Kidney epithelial cell (primary cell): Measurements from ENCODE around the gene PCDHGA4. TPM values are rescaled to one million over a fixed set of nuclear protein-coding genes. Genes with fewer than 3 reads are reported as not detected.
"Not testable (repeated sequence)": the region's sequence is repeated elsewhere in the genome, so short reads cannot be mapped to it uniquely, and the experiment has no call there.

ENCODE experiments used
- DNase-seq: peaks from one replicate; pipeline ENCODE4 v3.0.0-alpha.2; 2010; ENCODE audit warnings: low read depth
- H3K27me3 ChIP-seq: 2 replicates; pipeline ENCODE4 v1.6.0; 2011; ENCODE audit warnings: low read length; ENCODE audit not compliant: control insufficient read depth, insufficient read depth
- H3K36me3 ChIP-seq: 2 replicates; pipeline ENCODE4 v1.5.1; 2011; ENCODE audit warnings: low read length; ENCODE audit not compliant: control insufficient read depth, insufficient read depth
- H3K4me3 ChIP-seq: 2 replicates; pipeline ENCODE4 v1.5.1; 2011; ENCODE audit warnings: low read depth, mild to moderate bottlenecking, control low read depth, low read length
- CTCF ChIP-seq: IDR thresholded peaks from 2 replicates; pipeline ENCODE4 v1.5.1; 2011; ENCODE audit warnings: mild to moderate bottlenecking, moderate library complexity, low read length, control low read depth, inconsistent platforms; ENCODE audit not compliant: insufficient read depth, poor library complexity, severe bottlenecking
- total RNA-seq: library from RNA; depleted of rRNA; stranded (reverse); fragments of >200 nt; gene quantifications from 2 replicates; pipeline ENCODE4 v1.2.3, GENCODE V29; 2015

The PCDHGA4 gene
- total RNA-seq, 1 donor from 2014 or later, result 3.6 TPM

GRCh38 chr5:141338538-141339306 is 16.1 kb upstream of the PCDHGA4 start, which contains the start of gene PCDHGA2:
PCDHGA2 (plus strand) TSS chr5:141338760.
- peak; percentile 51 for TF ChIP-seq CTCF
- no peaks in the 10 kb centered on the region for H3K36me3 ChIP-seq
- H3K4me3 ChIP-seq, result peak within 1 kb of the TSS; percentile 24
- DNase-seq, result no peak
- peaks cover 16% of the 10 kb centered on the region for H3K27me3 ChIP-seq

GRCh38 chr5:141340781-141341354 is 14.0 kb upstream of the PCDHGA4 start:
- H3K27me3 ChIP-seq, result peaks cover 18% of the 10 kb centered on the region
- DNase-seq, H3K36me3 ChIP-seq, H3K4me3 ChIP-seq: not testable (repeated sequence)

- Histone ChIP-seq H3K36me3 (no peaks in the 10 kb centered on the region), H3K4me3 (no peak overlapping the region), H3K27me3 (peaks cover 18% of the 10 kb centered on the region)
- no peak for DNase-seq
- no peak for TF ChIP-seq CTCF
Observed at GRCh38 chr5:141342773-141343172, 12.0 kb upstream of the PCDHGA4 start.

GRCh38 chr5:141343242-141343952 is 11.4 kb upstream of the PCDHGA4 start, which contains the start of gene PCDHGA3:
PCDHGA3 (plus strand) TSS chr5:141343829; CDS start chr5:141344034, 205 bp downstream.
- Histone ChIP-seq H3K36me3 (no peaks in the 10 kb centered on the region), H3K4me3 (peak within 1 kb of the TSS; percentile 7), H3K27me3 (peaks cover 18% of the 10 kb centered on the region)
- no peak for DNase-seq
- peak; percentile 7 for TF ChIP-seq CTCF

GRCh38 chr5:141343953-141344463 is 10.8 kb upstream of the PCDHGA4 start:
- DNase-seq, result no peak
- Histone ChIP-seq H3K27me3 (peaks cover 14% of the 10 kb centered on the region), H3K4me3 (peak overlapping the region; percentile 7), H3K36me3 (no peaks in the 10 kb centered on the region)
- no peak for TF ChIP-seq CTCF

- no peak for TF ChIP-seq CTCF
- Histone ChIP-seq H3K36me3 (no peaks in the 10 kb centered on the region), H3K27me3 (peaks cover 8% of the 10 kb centered on the region), H3K4me3 (no peak overlapping the region)
- no peak for DNase-seq
Observed at GRCh38 chr5:141345327-141345726, 9.5 kb upstream of the PCDHGA4 start.

GRCh38 chr5:141346017-141346416 is 8.8 kb upstream of the PCDHGA4 start:
- not testable (repeated sequence) for H3K36me3 ChIP-seq, DNase-seq, H3K4me3 ChIP-seq
- peaks cover 10% of the 10 kb centered on the region for H3K27me3 ChIP-seq
